ENCODE data around the gene MASP1. TPM values are rescaled to one million over a fixed set of nuclear protein-coding genes. Genes with fewer than 3 reads are reported as not detected.

Gene MASP1
- total RNA-seq, 1 experiment from 2014 or later: not detected

DNA sequence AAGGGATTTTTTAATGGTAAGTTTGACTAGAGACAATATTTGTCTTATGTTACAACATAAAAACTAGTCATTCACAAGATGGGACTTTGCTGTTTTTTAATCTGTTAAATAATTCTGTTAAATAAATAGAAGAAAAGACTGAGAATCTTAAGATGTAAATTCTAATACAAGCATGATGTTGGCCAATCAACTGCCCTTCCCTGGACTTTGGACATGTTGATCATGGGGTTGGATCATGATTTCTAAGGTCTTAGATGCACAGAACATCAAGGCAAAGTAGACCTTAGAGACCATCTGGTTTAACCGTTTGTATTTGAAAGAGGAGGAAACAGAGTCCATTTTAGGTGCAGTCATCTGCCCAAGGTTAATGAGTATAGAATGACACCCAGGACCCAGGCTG lies 10.9 kb downstream of the MASP1 start:
- ATAC-seq (no peak), DNase-seq (ENCODE audit: low read depth, low spot score) (no peak)
- Histone ChIP-seq H3K36me3 (ENCODE audit: control insufficient read depth, insufficient read depth, low read length) (no peaks in the 10 kb centered on the region), H3K4me3 (ENCODE audit: low read depth in 2 of 2, low read length in 2 of 2) (no peak overlapping the region), H3K4me1 (ENCODE audit: control insufficient read depth, insufficient read depth, low read length) (no peaks in the 10 kb centered on the region), H3K9me3 (ENCODE audit: control insufficient read depth, insufficient read depth, low read depth, low read length) (no peaks in the 10 kb centered on the region), H3K27me3 (ENCODE audit: control insufficient read depth, insufficient read depth, low read length) (peaks cover 10% of the 10 kb centered on the region; the same call in 1 of the 2 replicates), H3K27ac (ENCODE audit: low read length) (no peak overlapping the region)
- intact Hi-C loops (cut with micrococcal nuclease; ENCODE audit: unreplicated experiment) (no loop called here), in situ Hi-C loops (cut with HindIII; ENCODE audit: low pct_unique_long_range_greater_than_20kb, low sequenced_read_pairs) (no loop called here)
- CTCF ChIA-PET: no interaction called here
- TF ChIP-seq, protein P1, sequence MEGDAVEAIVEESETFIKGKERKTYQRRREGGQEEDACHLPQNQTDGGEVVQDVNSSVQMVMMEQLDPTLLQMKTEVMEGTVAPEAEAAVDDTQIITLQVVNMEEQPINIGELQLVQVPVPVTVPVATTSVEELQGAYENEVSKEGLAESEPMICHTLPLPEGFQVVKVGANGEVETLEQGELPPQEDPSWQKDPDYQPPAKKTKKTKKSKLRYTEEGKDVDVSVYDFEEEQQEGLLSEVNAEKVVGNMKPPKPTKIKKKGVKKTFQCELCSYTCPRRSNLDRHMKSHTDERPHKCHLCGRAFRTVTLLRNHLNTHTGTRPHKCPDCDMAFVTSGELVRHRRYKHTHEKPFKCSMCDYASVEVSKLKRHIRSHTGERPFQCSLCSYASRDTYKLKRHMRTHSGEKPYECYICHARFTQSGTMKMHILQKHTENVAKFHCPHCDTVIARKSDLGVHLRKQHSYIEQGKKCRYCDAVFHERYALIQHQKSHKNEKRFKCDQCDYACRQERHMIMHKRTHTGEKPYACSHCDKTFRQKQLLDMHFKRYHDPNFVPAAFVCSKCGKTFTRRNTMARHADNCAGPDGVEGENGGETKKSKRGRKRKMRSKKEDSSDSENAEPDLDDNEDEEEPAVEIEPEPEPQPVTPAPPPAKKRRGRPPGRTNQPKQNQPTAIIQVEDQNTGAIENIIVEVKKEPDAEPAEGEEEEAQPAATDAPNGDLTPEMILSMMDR (IDR thresholded peaks at IDR 0.05): no peak
- TF ChIP-seq TCF7L2 (IDR thresholded peaks at IDR 0.05; ENCODE audit: low read depth, low read length): no peak
- BruUV-seq (replicated peaks): no TSS peak
- POLR2A ChIA-PET: no interaction called here

DNA sequence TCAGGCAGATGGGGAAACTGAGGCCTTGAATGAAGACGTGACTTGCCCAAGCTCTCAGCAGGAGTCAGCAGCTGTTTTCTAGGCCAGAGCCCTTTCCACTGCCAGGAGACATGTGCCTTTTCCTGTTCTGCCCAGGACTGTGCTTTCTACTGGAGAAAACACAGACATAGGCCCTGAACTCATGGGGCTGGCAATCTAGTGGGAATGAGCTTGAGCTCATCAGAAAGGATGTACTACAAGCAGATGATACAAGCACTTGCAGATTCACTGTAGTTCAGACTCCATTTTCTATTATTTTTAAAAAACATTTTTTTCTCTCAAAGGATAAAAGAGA lies 14.4 kb downstream of the MASP1 start:
- Histone ChIP-seq H3K9me3 (ENCODE audit: control insufficient read depth, insufficient read depth, low read depth, low read length) (no peaks in the 10 kb centered on the region), H3K36me3 (ENCODE audit: control insufficient read depth, insufficient read depth, low read length) (no peaks in the 10 kb centered on the region), H3K4me1 (ENCODE audit: control insufficient read depth, insufficient read depth, low read length) (no peaks in the 10 kb centered on the region), H3K27me3 (ENCODE audit: control insufficient read depth, insufficient read depth, low read length) (peaks cover 13% of the 10 kb centered on the region; the same call in 1 of the 2 replicates), H3K4me3 (ENCODE audit: low read depth in 2 of 2, low read length in 2 of 2) (no peak overlapping the region), H3K27ac (ENCODE audit: low read length) (no peak overlapping the region)
- ATAC-seq (no peak), DNase-seq (ENCODE audit: low read depth, low spot score) (no peak)
- in situ Hi-C loops (cut with HindIII; ENCODE audit: low pct_unique_long_range_greater_than_20kb, low sequenced_read_pairs) (no loop called here), intact Hi-C loops (cut with micrococcal nuclease; ENCODE audit: unreplicated experiment) (no loop called here)
- BruUV-seq (replicated peaks): no TSS peak
- ChIA-PET CTCF (no interaction called here), POLR2A (no interaction called here)
- no peak for TF ChIP-seq POLR2AphosphoS5 (IDR thresholded peaks at IDR 0.05; ENCODE audit: low read depth, low read length)
- no peak for TF ChIP-seq TCF7L2 (IDR thresholded peaks at IDR 0.05; ENCODE audit: low read depth, low read length)
- TF ChIP-seq, protein P2, sequence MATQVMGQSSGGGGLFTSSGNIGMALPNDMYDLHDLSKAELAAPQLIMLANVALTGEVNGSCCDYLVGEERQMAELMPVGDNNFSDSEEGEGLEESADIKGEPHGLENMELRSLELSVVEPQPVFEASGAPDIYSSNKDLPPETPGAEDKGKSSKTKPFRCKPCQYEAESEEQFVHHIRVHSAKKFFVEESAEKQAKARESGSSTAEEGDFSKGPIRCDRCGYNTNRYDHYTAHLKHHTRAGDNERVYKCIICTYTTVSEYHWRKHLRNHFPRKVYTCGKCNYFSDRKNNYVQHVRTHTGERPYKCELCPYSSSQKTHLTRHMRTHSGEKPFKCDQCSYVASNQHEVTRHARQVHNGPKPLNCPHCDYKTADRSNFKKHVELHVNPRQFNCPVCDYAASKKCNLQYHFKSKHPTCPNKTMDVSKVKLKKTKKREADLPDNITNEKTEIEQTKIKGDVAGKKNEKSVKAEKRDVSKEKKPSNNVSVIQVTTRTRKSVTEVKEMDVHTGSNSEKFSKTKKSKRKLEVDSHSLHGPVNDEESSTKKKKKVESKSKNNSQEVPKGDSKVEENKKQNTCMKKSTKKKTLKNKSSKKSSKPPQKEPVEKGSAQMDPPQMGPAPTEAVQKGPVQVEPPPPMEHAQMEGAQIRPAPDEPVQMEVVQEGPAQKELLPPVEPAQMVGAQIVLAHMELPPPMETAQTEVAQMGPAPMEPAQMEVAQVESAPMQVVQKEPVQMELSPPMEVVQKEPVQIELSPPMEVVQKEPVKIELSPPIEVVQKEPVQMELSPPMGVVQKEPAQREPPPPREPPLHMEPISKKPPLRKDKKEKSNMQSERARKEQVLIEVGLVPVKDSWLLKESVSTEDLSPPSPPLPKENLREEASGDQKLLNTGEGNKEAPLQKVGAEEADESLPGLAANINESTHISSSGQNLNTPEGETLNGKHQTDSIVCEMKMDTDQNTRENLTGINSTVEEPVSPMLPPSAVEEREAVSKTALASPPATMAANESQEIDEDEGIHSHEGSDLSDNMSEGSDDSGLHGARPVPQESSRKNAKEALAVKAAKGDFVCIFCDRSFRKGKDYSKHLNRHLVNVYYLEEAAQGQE (IDR thresholded peaks at IDR 0.05; ENCODE audit: insufficient read depth in 1 of 2, low read depth in 2 of 2, low read length in 1 of 2): no peak
- no peak for TF ChIP-seq SIN3A (IDR thresholded peaks at IDR 0.05; ENCODE audit: borderline replicate concordance, insufficient read depth, low read depth, low read length)
- TF ChIP-seq, protein P1 (IDR thresholded peaks at IDR 0.05): no peak
